SK-N-SH (cell line): Measurements from ENCODE around the gene CRYBG1. TPM values are rescaled to one million over a fixed set of nuclear protein-coding genes. Genes with fewer than 3 reads are reported as not detected.

ENCODE experiments used
- CTCF ChIA-PET: fragments of 300-600, 350-600 bp; formaldehyde crosslinking; extraction: SDS; loops from one replicate; lab custom pipeline; 2021; lab: Yijun Ruan, JAX
- POLR2A ChIA-PET: fragments of 350-600 bp; sonication (Branson Sonifier 250); formaldehyde crosslinking; extraction: SDS; loops from one replicate; lab custom pipeline; 2020; ENCODE audit warnings: antibody characterized with exemption, inconsistent platforms; lab: Yijun Ruan, JAX
- DNase-seq: peaks from one replicate; pipeline ENCODE4 v3.0.0; 2012
- H2AFZ ChIP-seq: fragments of 200-600 bp; sonication (generic); 2 replicates; pipeline ENCODE4 v1.8.1; 2016; ENCODE audit warnings: antibody characterized with exemption, mild to moderate bottlenecking, low read depth
- H3F3A ChIP-seq: fragments of 200-600 bp; sonication (generic); replicated peaks from 2 replicates; pipeline ENCODE3; 2016; ENCODE audit warnings: antibody characterized with exemption, mild to moderate bottlenecking; ENCODE audit not compliant: insufficient read depth
- H3K27ac ChIP-seq, 2 experiments: fragments of 200-500 bp in 1 of 2; fragments of 200-600 bp in 1 of 2; sonication (Bioruptor generic) in 1 of 2; sonication (generic), shearing (Covaris generic) in 1 of 2; 2 replicates each; pipeline versions ENCODE4 v1.5.1 to v1.6.1; 2014 to 2016; ENCODE audit warnings: low read depth in 2 of 2, inconsistent platforms in 1 of 2, low read length in 1 of 2, mild to moderate bottlenecking in 1 of 2, mixed read lengths in 1 of 2
- H3K27me3 ChIP-seq: fragments of 200-600 bp; sonication (generic), shearing (Covaris generic); 2 replicates; pipeline ENCODE4 v1.6.1; 2016; ENCODE audit warnings: mixed run types; ENCODE audit not compliant: insufficient read depth
- H3K36me3 ChIP-seq, 2 experiments: fragments of 200-500 bp in 1 of 2; fragments of 200-600 bp in 1 of 2; sonication (Bioruptor generic) in 1 of 2; sonication (generic) in 1 of 2; replicated peaks in 1 of 2; 2 replicates each; pipeline versions ENCODE3 to v1.5.1; 2014 to 2016; ENCODE audit warnings: low read length in 1 of 2, mild to moderate bottlenecking in 1 of 2; ENCODE audit not compliant: insufficient read depth in 2 of 2, control insufficient read depth in 1 of 2
- H3K4me1 ChIP-seq, 2 experiments: fragments of 200-500 bp in 1 of 2; fragments of 200-600 bp in 1 of 2; sonication (Bioruptor generic) in 1 of 2; sonication (generic), shearing (Covaris generic) in 1 of 2; 2 replicates each; pipeline versions ENCODE4 v1.5.1 to v1.6.1; 2014 to 2016; ENCODE audit warnings: low read depth in 1 of 2, low read length in 1 of 2, mixed run types in 1 of 2; ENCODE audit not compliant: insufficient read depth in 2 of 2, control insufficient read depth in 1 of 2
- H3K4me2 ChIP-seq: fragments of 200-600 bp; sonication (generic), shearing (Covaris generic); 2 replicates; pipeline ENCODE4 v1.6.1; 2017; ENCODE audit warnings: mixed run types
- H3K4me3 ChIP-seq, 2 experiments: fragments of 200-500 bp in 1 of 2; fragments of 200-600 bp in 1 of 2; sonication (Bioruptor generic) in 1 of 2; sonication (generic), shearing (Covaris generic) in 1 of 2; 2 replicates each; pipeline versions ENCODE4 v1.5.1 to v1.8.1; 2014 to 2016; ENCODE audit warnings: low read depth in 2 of 2, inconsistent platforms in 1 of 2, low read length in 1 of 2, mild to moderate bottlenecking in 1 of 2, mixed read lengths in 1 of 2, moderate library complexity in 1 of 2
- H3K79me2 ChIP-seq: fragments of 200-600 bp; sonication (generic); 2 replicates; pipeline ENCODE4 v1.8.1; 2017; ENCODE audit warnings: mild to moderate bottlenecking; ENCODE audit not compliant: insufficient read depth
- H3K9ac ChIP-seq: fragments of 200-600 bp; sonication (generic); 2 replicates; pipeline ENCODE4 v1.6.1; 2017; ENCODE audit warnings: mixed run types
- H3K9me2 ChIP-seq: fragments of 200-600 bp; sonication (generic); 2 replicates; pipeline ENCODE4 v1.6.1; 2017; ENCODE audit warnings: mixed run types
- H3K9me3 ChIP-seq: fragments of 200-600 bp; sonication (generic); 2 replicates; pipeline ENCODE4 v1.6.1; 2017; ENCODE audit warnings: mixed run types, mild to moderate bottlenecking, moderate library complexity
- H4K20me1 ChIP-seq: fragments of 200-600 bp; sonication (generic); 2 replicates; pipeline ENCODE4 v1.6.1; 2017; ENCODE audit warnings: mild to moderate bottlenecking, mixed run types; ENCODE audit not compliant: insufficient read depth
- ELF1 ChIP-seq: IDR thresholded peaks from 2 replicates; pipeline ENCODE4 v1.4.0; 2012
- EZH2phosphoT487 ChIP-seq: fragments of 200-600 bp; sonication (generic); IDR thresholded peaks from 2 replicates; pipeline ENCODE4 v1.6.1; 2017; ENCODE audit warnings: low read depth, mixed run types, mild to moderate bottlenecking, antibody characterized with exemption, moderate library complexity, borderline replicate concordance
- FOSL2 ChIP-seq: IDR thresholded peaks from 2 replicates; pipeline ENCODE4 v1.4.0; 2012; ENCODE audit warnings: low read depth, mild to moderate bottlenecking, moderate library complexity, borderline replicate concordance
- FOXM1 ChIP-seq: IDR thresholded peaks from 2 replicates; pipeline ENCODE4 v1.4.0; 2012; ENCODE audit warnings: low read depth, mild to moderate bottlenecking
- GATA2 ChIP-seq: sonication (generic); formaldehyde crosslinking; IDR thresholded peaks from 2 replicates; pipeline ENCODE4 v1.5.0; 2020; ENCODE audit warnings: mild to moderate bottlenecking, missing genetic modification reagents
- IRF3 ChIP-seq: fragments of 150-350 bp; IDR thresholded peaks from 2 replicates; pipeline ENCODE4 v1.6.1; 2016; ENCODE audit warnings: mild to moderate bottlenecking, low read depth, low read length
- JUND ChIP-seq: IDR thresholded peaks from 2 replicates; pipeline ENCODE4 v1.4.0; 2012
- MAX ChIP-seq: IDR thresholded peaks from 2 replicates; pipeline ENCODE4 v1.4.0; 2012; ENCODE audit warnings: low read depth
- MEF2A ChIP-seq: IDR thresholded peaks from 2 replicates; pipeline ENCODE4 v1.4.0; 2012; ENCODE audit warnings: low read depth, borderline replicate concordance
- NRF1 ChIP-seq: IDR thresholded peaks from 2 replicates; pipeline ENCODE4 v1.6.1; 2012; ENCODE audit warnings: low read depth, mild to moderate bottlenecking, low read length
- RAD21 ChIP-seq: IDR thresholded peaks from 2 replicates; pipeline ENCODE4 v1.6.1; 2012; ENCODE audit warnings: mild to moderate bottlenecking, low read length
- RCOR1 ChIP-seq: fragments of 150-350 bp; IDR thresholded peaks from 2 replicates; pipeline ENCODE4 v1.6.1; 2017; ENCODE audit warnings: antibody characterized with exemption, low read length
- RXRA ChIP-seq: IDR thresholded peaks from 2 replicates; pipeline ENCODE4 v1.4.0; 2012; ENCODE audit warnings: low read depth, mild to moderate bottlenecking, borderline replicate concordance
- TAF1 ChIP-seq: IDR thresholded peaks from 2 replicates; pipeline ENCODE4 v1.6.1; 2012; ENCODE audit warnings: low read depth, mild to moderate bottlenecking, low read length, moderate library complexity, borderline replicate concordance
- TEAD4 ChIP-seq: IDR thresholded peaks from 2 replicates; pipeline ENCODE4 v1.4.0; 2012; ENCODE audit warnings: mild to moderate bottlenecking, borderline replicate concordance; ENCODE audit not compliant: insufficient read depth
- WGBS: methylation state at CpG from one replicate; pipeline ENCODE4 v1.1.6; 2017; ENCODE audit warnings: low lambda C conversion rate; 5-methylcytosine and 5-hydroxymethylcytosine counted together
- polyA plus RNA-seq, 3 experiments: library from polyadenylated mRNA; depleted of rRNA; stranded (reverse); fragments of >200 nt; gene quantifications; 2 replicates each; pipeline ENCODE4 v1.2.3, GENCODE V29; 2012
- TF ChIP-seq, protein P1 (sequence below): IDR thresholded peaks from 2 replicates; pipeline ENCODE4; 2012
- TF ChIP-seq, protein P2 (sequence below): fragments of 200-600 bp; sonication (generic); IDR thresholded peaks from 2 replicates; pipeline ENCODE4 v1.6.1; 2017; ENCODE audit warnings: antibody characterized with exemption, mild to moderate bottlenecking, moderate library complexity

The CRYBG1 gene
- polyA plus RNA-seq, 1 of the 3 experiments (the other 2 are of a cell fraction): 13.8 TPM

- peaks cover 0 to 12% of the 10 kb centered on the region in 2 experiments; a peak in 1 of 4 replicates for H3K4me1 ChIP-seq
- DNase-seq: no peak
- no peaks in the 10 kb centered on the region for H3K9me2 ChIP-seq
- 11% methylated on average over 2 of the region's 2 CpGs for WGBS
- no peaks in the 10 kb centered on the region for H3K36me3 ChIP-seq
- no peaks in the 10 kb centered on the region for H3K79me2 ChIP-seq
- TF ChIP-seq RXRA (peak; percentile 30; the same call in 1 of the 2 replicates), FOSL2 (peak; percentile 39; the same call in 1 of the 2 replicates), RAD21 (no peak), TAF1 (no peak), JUND (0 out of 2 replicates have a peak, but pooled peaks have one; percentile 10)
- TF ChIP-seq, protein P1, sequence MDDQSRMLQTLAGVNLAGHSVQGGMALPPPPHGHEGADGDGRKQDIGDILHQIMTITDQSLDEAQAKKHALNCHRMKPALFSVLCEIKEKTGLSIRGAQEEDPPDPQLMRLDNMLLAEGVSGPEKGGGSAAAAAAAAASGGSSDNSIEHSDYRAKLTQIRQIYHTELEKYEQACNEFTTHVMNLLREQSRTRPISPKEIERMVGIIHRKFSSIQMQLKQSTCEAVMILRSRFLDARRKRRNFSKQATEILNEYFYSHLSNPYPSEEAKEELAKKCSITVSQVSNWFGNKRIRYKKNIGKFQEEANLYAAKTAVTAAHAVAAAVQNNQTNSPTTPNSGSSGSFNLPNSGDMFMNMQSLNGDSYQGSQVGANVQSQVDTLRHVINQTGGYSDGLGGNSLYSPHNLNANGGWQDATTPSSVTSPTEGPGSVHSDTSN: peak; percentile 65
- H3K4me3 ChIP-seq: no peak overlapping the region
- H3F3A ChIP-seq: peaks cover 7% of the 10 kb centered on the region
- no peak overlapping the region for H3K9ac ChIP-seq
- ChIA-PET POLR2A (no interaction called here), CTCF (interaction anchor here (0.6 to 1.9 kb wide), 4 partner anchors 80 to 137 kb away, joined by 3 to 5 read pairs (median 3); no protein-coding TSS in a partner anchor)
- H3K27me3 ChIP-seq: no peaks in the 10 kb centered on the region
- H3K27ac ChIP-seq: 0 out of 4 replicates have a peak overlapping the region, but pooled peaks of 1 of the 2 experiments have one; percentile 21
- no peaks in the 10 kb centered on the region for H4K20me1 ChIP-seq
- H3K4me2 ChIP-seq: no peak overlapping the region
- H3K9me3 ChIP-seq: no peaks in the 10 kb centered on the region
- H2AFZ ChIP-seq: peak overlapping the region; percentile 12
These were observed 116.0 kb downstream of the CRYBG1 start for GRCh38 chr6:106476331-106477105.

- POLR2A ChIA-PET: no interaction called here
These were observed 116.6 kb downstream of the CRYBG1 start for GRCh38 chr6:106477146-106477545.

More at GRCh38 chr6:106477146-106477545, 116.6 kb downstream of the CRYBG1 start:
- no peak for DNase-seq
- Histone ChIP-seq H3K27me3 (no peaks in the 10 kb centered on the region), H3K27ac (no peak overlapping the region), H3K9me3 (no peaks in the 10 kb centered on the region), H3K4me3 (no peak overlapping the region), H3K9ac (no peak overlapping the region), H3K4me2 (no peak overlapping the region), H3F3A (peaks cover 7% of the 10 kb centered on the region), H3K79me2 (no peaks in the 10 kb centered on the region), H4K20me1 (no peaks in the 10 kb centered on the region), H3K4me1 (peaks cover 0 to 12% of the 10 kb centered on the region in 2 experiments; a peak in 1 of 4 replicates), H2AFZ (no peak overlapping the region; the same call in 1 of the 2 replicates), H3K36me3 (no peaks in the 10 kb centered on the region), H3K9me2 (no peaks in the 10 kb centered on the region)
- CTCF ChIA-PET: interaction anchor here (0.6 to 2.0 kb wide), 4 partner anchors 32 to 137 kb away, joined by 3 to 8 read pairs (median 4); no protein-coding TSS in a partner anchor
- no peak for TF ChIP-seq FOXM1
- TF ChIP-seq, protein P1: no peak
- TF ChIP-seq EZH2phosphoT487: no peak
- no peak for TF ChIP-seq TEAD4
- TF ChIP-seq GATA2: no peak
- no peak for TF ChIP-seq IRF3
- TF ChIP-seq FOSL2: no peak
- TF ChIP-seq, protein P2, sequence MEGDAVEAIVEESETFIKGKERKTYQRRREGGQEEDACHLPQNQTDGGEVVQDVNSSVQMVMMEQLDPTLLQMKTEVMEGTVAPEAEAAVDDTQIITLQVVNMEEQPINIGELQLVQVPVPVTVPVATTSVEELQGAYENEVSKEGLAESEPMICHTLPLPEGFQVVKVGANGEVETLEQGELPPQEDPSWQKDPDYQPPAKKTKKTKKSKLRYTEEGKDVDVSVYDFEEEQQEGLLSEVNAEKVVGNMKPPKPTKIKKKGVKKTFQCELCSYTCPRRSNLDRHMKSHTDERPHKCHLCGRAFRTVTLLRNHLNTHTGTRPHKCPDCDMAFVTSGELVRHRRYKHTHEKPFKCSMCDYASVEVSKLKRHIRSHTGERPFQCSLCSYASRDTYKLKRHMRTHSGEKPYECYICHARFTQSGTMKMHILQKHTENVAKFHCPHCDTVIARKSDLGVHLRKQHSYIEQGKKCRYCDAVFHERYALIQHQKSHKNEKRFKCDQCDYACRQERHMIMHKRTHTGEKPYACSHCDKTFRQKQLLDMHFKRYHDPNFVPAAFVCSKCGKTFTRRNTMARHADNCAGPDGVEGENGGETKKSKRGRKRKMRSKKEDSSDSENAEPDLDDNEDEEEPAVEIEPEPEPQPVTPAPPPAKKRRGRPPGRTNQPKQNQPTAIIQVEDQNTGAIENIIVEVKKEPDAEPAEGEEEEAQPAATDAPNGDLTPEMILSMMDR: no peak
- no peak for TF ChIP-seq ELF1
- no peak for TF ChIP-seq MAX
- no peak for TF ChIP-seq MEF2A
- no peak for TF ChIP-seq JUND
- no peak for TF ChIP-seq NRF1
- no peak for TF ChIP-seq RCOR1
- 88% methylated on average over 3 of the region's 3 CpGs for WGBS
